ENCODE measurements around the gene B4GALT3. TPM values are rescaled to one million over a fixed set of nuclear protein-coding genes. Genes with fewer than 3 reads are reported as not detected.

Gene B4GALT3
- total RNA-seq, 2 donors from 2014 or later = 36.4 to 145 TPM

GRCh38 chr1:161189036-161189435, 11.7 kb upstream of the B4GALT3 start:
- ATAC-seq (ENCODE audit: insufficient number of reproducible peaks, low FRiP score, low read depth) (no peak), DNase-seq (ENCODE audit: low spot score) (no peak)
- Histone ChIP-seq H3K36me3 (no peaks in the 10 kb centered on the region), H3K4me1 (ENCODE audit: control insufficient read depth in 1 of 2, low read depth in 2 of 2) (peaks cover 4 to 6% of the 10 kb centered on the region in 2 donors), H3K4me3 (no peak overlapping the region), H3K9me3 (no peaks in the 10 kb centered on the region), H3K27me3 (replicated peaks; ENCODE audit: insufficient read depth) (no peaks in the 10 kb centered on the region), H3K27ac (no peak overlapping the region)
- no peak for TF ChIP-seq CTCF (IDR thresholded peaks at IDR 0.05)

GRCh38 chr1:161188381-161188780, 11.1 kb upstream of the B4GALT3 start:
- Histone ChIP-seq H3K27me3 (replicated peaks; ENCODE audit: insufficient read depth) (no peaks in the 10 kb centered on the region), H3K4me3 (no peak overlapping the region), H3K36me3 (no peaks in the 10 kb centered on the region), H3K9me3 (no peaks in the 10 kb centered on the region), H3K27ac (no peak overlapping the region), H3K4me1 (ENCODE audit: control insufficient read depth in 1 of 2, low read depth in 2 of 2) (peaks cover 4 to 6% of the 10 kb centered on the region in 2 donors)
- TF ChIP-seq CTCF (IDR thresholded peaks at IDR 0.05) = no peak
- DNase-seq (ENCODE audit: low spot score) = no peak
- no peak for ATAC-seq (ENCODE audit: insufficient number of reproducible peaks, low FRiP score, low read depth)

- DNase-seq (ENCODE audit: low spot score) = no peak
These were observed 10.0 kb upstream of the B4GALT3 start for GRCh38 chr1:161187311-161187710.

GRCh38 chr1:161185732-161186311, 8.5 kb upstream of the B4GALT3 start:
- Histone ChIP-seq H3K27ac (peak overlapping the region in 1 of 2 donors; percentile 44), H3K27me3 (replicated peaks; ENCODE audit: insufficient read depth) (no peaks in the 10 kb centered on the region), H3K4me3 (no peak overlapping the region), H3K36me3 (no peaks in the 10 kb centered on the region), H3K4me1 (ENCODE audit: control insufficient read depth in 1 of 2, low read depth in 2 of 2) (peaks cover 4 to 6% of the 10 kb centered on the region in 2 donors), H3K9me3 (no peaks in the 10 kb centered on the region)
- TF ChIP-seq CTCF (IDR thresholded peaks at IDR 0.05) = no peak
- DNase-seq (ENCODE audit: low spot score) (no peak), ATAC-seq (ENCODE audit: insufficient number of reproducible peaks, low FRiP score, low read depth) (no peak)

More at GRCh38 chr1:161187311-161187710, 10.0 kb upstream of the B4GALT3 start:
- no peaks in the 10 kb centered on the region for H3K9me3 ChIP-seq
- TF ChIP-seq CTCF (IDR thresholded peaks at IDR 0.05) = no peak
- no peaks in the 10 kb centered on the region for H3K36me3 ChIP-seq
- H3K27ac ChIP-seq = no peak overlapping the region
- H3K4me1 ChIP-seq (ENCODE audit: control insufficient read depth in 1 of 2, low read depth in 2 of 2) = peaks cover 4 to 6% of the 10 kb centered on the region in 2 donors
- H3K4me3 ChIP-seq = no peak overlapping the region
- no peaks in the 10 kb centered on the region for H3K27me3 ChIP-seq (replicated peaks; ENCODE audit: insufficient read depth)
- ATAC-seq (ENCODE audit: insufficient number of reproducible peaks, low FRiP score, low read depth) = no peak

- DNase-seq (ENCODE audit: low spot score) (no peak), ATAC-seq (ENCODE audit: insufficient number of reproducible peaks, low FRiP score, low read depth) (no peak)
- H3K36me3 ChIP-seq = no peaks in the 10 kb centered on the region
- H3K9me3 ChIP-seq = no peaks in the 10 kb centered on the region
- no peak for TF ChIP-seq CTCF (IDR thresholded peaks at IDR 0.05)
- H3K4me1 ChIP-seq (ENCODE audit: control insufficient read depth in 1 of 2, low read depth in 2 of 2) = peaks cover 4 to 6% of the 10 kb centered on the region in 2 donors
- peak overlapping the region in 1 of 2 donors; percentile 44 for H3K27ac ChIP-seq
- no peaks in the 10 kb centered on the region for H3K27me3 ChIP-seq (replicated peaks; ENCODE audit: insufficient read depth)
- no peak overlapping the region for H3K4me3 ChIP-seq
These were observed 8.0 kb upstream of the B4GALT3 start for GRCh38 chr1:161185282-161185682.
